Activated CD8-positive, alpha-beta memory T cell treated with anti-CD3 and anti-CD28 coated beads for 36 hours (primary cell): ENCODE data around the gene EDRF1. TPM values are rescaled to one million over a fixed set of nuclear protein-coding genes. Genes with fewer than 3 reads are reported as not detected.

Source experiments
- CTCF ChIA-PET: fragments of 350-600 bp; sonication (Branson Sonifier 250); formaldehyde crosslinking; loops from one replicate; lab custom pipeline; 2021; ENCODE audit warnings: antibody characterized with exemption; lab: Charles Lee
- POLR2A ChIA-PET: fragments of 350-600 bp; sonication (Branson Sonifier 250); formaldehyde crosslinking; loops from one replicate; lab custom pipeline; 2021; ENCODE audit warnings: antibody characterized with exemption; lab: Charles Lee
- total RNA-seq, 2 experiments: library from RNA; stranded (reverse); gene quantifications; one replicate each; pipeline ENCODE4 v1.2.3, GENCODE V29; 2021

Gene EDRF1
- total RNA-seq, 2 experiments from 2014 or later: 30.2 to 32.2 TPM

DNA sequence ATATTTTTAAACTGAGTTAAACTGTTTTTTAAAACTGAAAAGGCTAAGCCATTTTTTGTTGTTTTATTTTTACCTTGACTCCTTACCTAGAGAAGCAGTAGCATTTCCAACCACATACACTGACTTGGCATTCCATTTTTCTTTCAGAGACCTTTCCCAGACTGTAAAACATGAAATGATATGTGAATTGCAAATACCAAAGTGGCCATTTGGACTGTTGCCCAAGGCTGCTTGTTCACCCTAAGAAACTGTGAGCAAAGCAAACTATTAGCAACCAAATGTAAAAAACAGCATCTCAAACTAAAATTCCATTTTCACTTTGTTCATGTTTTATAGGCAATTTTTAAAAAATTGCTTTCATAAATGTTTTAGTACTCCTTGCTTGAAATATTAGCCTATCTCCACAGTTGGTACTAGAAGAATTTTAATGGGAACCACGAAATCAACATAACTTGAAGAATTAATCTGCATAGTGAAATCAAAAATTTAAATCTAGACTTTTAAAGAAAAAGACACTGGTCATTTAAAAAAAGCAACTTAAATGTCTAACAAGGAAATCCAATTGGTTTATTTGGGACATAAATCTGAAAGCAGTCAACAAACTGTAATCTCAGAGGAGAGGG is 92.7 kb downstream of the EDRF1 start:
- ChIA-PET POLR2A (no interaction called here), CTCF (no interaction called here)

Other genes with a start within 250 kb of the EDRF1 start
- not detected for gene TEX36, start 36.5 kb upstream of the EDRF1 start, total RNA-seq
- not detected for gene MMP21, start 56.1 kb downstream of the EDRF1 start, total RNA-seq
- gene UROS, start 103.5 kb downstream of the EDRF1 start, total RNA-seq: 10 to 100 TPM; 48.3 to 49.1 TPM
- gene BCCIP, start 103.8 kb downstream of the EDRF1 start, total RNA-seq: 100 to 1,000 TPM; 137 to 141 TPM
- 10 to 100 TPM; 21.1 to 22.7 TPM for gene DHX32, start 161.6 kb downstream of the EDRF1 start, total RNA-seq
- gene FANK1, start 176.9 kb downstream of the EDRF1 start, total RNA-seq: under 1 TPM; 0.25 to 0.63 TPM